Activated T-helper 1 cell treated with Interleukin-2 at 50 U/mL for 16 hours (primary cell): ENCODE measurements around the gene DLGAP1.

Source experiments
- DNase-seq: peaks from one replicate; pipeline ENCODE4 v3.0.0-alpha.2; 2020; ENCODE audit warnings: low read depth

The DLGAP1 gene

DNA sequence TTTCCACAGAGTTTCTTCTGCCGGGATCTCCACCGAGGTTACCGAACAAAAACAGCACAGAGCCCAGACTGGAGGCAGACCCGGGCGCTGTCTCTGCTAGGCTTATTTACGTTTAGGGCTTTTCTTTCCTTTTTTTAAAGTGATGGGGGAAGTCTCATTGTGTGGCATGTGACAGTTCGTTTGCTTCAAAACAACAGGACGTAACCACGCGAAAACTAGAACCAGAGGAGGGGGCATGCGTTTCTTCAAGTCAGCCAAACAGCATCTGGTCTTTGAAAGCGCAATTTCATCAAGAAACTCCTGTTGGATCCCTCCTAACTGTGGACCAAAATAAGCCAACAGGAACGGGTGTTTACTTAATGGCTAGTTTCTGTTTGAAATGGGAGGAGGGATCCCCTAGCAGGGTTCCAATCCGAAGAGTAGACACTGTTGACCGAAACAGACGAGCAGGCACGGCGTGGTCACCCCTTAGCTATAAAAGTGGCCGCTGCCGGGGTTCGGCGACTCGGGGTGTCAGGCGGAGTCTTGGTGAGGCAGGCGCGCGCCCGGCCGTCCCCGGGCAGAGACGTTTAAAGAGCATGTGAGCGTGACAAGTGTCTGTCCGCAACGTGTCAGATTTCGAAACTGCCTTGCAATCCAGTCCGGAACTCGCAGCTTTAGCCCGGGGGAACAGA, 1006.1 kb downstream of the DLGAP1 start:
- DNase-seq, result peak; percentile 63

DNA sequence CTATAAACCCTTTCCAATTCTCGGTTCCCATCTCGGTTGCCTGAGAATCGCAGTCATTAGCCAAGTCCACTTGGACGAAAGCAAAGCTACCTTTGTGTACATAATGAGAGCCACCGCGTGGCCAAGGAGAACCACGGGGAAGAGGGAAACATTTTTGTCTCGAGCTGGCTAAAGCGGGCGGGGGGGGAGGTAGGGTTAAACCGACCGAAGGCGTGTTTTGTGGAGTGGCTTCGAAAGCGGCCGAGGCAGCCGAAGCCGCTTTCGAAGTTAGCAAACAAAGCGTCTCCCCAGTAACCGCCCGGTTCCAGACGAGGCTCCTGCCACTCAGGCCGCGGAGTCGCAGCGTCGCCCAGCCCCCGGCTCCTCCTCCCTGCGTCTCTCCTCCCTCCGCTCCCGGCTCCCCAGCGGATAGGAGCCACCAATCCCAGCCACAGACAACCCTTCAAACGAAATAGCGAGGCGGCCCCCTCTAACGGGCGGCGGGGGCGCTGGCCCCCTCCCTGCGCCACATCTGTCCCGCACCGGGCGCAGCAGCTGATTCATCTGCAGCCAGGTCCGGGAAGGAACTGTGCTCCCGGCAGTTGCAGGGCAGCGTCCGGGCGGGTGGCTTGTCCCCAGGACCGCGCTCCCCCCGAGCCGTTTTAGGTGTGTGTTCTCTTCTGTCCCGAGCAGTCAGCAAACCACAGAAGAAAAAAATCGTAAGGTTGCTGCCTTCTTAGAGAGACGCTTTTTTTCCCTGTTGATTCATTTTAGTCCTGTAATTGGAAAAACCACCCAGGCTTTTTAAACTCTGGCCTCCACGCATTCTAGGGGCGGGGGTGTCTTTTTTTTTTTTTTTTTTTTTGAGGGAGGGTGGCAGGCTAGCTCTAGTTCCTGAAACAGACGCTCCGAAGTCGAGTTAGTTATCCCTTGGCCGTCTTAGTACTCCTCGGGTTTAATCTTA, 1006.9 kb downstream of the DLGAP1 start:
- peak; percentile 76 for DNase-seq

DNA sequence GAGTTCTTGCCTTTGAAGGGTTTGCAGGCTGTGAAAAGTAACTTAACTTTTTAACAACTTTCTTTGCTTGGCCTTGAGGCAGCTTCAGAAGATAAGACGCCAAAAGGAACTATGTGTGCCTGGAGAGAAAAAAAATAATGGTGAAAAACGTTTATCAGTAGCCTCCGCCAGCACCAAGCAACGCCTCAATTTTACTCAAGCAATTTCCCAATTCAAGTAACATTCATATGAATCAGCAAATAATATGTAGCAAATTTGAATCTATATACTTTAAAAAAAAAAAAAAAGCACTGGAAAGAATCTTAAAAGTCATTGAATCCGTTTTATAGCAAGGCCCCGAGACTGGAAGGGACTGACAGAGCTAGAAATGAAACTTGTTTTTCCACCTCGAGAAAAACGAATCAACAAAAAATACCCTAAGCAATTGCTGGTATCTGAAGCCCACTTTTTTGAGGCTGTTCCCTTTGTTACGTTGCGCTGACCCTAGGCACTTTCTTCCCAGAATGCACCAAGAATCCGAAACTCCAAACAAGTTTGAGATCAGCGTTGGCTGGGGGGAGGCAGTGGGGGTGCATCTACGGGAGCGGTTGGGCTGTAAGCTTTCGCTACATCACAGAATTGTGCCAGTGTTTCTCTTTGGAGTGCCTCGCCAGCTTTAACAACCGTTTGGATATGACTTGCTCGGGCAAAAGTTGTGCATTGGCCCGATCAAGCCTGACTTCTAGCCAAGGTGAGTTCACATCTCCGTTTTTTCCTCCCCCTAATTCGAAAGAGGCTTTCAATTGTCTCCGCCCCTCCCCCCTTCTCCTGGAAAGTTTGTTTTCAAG, 1007.8 kb downstream of the DLGAP1 start:
- DNase-seq, result peak; percentile 9
